ENCODE results near the gene RHOH.

The RHOH gene

DNA sequence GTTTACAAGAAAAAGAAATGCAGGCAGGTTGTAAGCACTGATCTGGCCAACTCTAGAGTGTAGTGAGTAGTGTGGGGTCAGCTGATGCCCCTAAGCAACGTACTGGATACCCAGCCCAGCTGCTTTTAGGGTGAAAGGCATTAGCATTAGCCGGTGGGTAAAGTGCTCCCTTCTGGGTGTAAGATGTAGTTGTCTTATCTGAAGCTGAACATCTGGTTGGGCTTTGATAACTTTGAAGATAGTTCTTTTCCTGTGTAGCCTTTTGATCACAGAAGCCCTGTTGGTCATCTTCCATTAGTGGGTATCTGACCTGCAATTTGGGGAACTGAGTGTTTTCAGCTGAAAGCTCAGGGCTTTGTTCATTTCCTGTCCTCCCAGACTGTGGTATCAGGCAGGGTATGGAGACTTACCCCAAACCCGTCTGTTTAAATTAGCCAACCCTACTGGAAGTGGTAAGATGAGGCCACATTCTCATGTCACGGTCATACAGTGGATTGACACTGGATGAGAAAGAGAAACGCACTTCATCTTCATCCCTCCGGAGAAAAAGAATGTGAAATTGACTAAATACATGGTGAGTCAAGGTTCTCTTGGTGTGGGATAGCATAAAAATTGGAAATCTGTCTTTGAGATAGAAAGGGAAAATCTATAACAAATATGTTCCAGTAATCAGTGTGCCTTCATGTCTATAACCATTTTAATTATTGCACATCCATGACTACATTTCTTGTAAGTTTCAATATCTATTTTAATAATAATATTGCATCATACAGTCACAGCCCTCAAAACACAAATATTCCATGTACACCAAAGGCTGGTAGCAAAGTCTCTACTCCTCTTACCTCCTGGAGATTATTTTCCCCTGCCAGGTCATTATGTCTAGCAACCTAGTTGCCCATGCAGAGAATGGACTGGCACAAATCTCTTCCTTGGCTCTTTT lies 8.7 kb downstream of the RHOH start:
- peak; percentile 35 for DNase-seq (ENCODE audit: low spot score)

GRCh38 chr4:40206426-40206825 lies 9.6 kb downstream of the RHOH start:
- no peak for DNase-seq (ENCODE audit: low spot score)

DNA sequence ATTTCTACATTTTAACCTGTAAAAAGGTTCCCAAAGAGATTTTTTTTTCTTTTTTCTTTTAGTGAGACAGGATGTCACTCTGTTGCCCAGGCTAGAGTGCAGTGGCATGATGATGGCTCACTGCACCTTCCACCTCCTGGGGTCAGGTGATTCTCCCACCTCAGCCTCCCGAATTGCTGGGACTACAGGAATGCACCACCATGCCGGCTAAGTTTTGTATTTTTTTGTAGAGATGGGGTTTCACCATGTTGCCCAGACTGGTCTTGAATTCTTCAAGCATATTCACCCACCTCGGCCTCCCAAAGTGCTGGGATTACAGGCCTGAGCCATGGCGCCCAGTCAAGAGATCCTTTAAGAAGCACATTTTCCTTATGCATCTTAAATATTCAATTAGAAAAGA lies 12.6 kb downstream of the RHOH start:
- DNase-seq (ENCODE audit: low spot score), result no peak

- no peak for DNase-seq (ENCODE audit: low spot score)
Measured at GRCh38 chr4:40210776-40211175, 13.9 kb downstream of the RHOH start.

- DNase-seq (ENCODE audit: low spot score), result no peak
Measured at GRCh38 chr4:40211224-40212185, 14.7 kb downstream of the RHOH start.

- DNase-seq (ENCODE audit: low spot score), result no peak
Measured at GRCh38 chr4:40212674-40213527, 16.1 kb downstream of the RHOH start.

- no peak for DNase-seq (ENCODE audit: low spot score)
Measured at GRCh38 chr4:40214038-40214437, 17.2 kb downstream of the RHOH start.

GRCh38 chr4:40214661-40215418 lies 18.0 kb downstream of the RHOH start:
- no peak for DNase-seq (ENCODE audit: low spot score)

- no peak for DNase-seq (ENCODE audit: low spot score)
Measured at GRCh38 chr4:40216622-40217366, 20.0 kb downstream of the RHOH start.

GRCh38 chr4:40221744-40222143 lies 24.9 kb downstream of the RHOH start:
- no peak for DNase-seq (ENCODE audit: low spot score)

DNA sequence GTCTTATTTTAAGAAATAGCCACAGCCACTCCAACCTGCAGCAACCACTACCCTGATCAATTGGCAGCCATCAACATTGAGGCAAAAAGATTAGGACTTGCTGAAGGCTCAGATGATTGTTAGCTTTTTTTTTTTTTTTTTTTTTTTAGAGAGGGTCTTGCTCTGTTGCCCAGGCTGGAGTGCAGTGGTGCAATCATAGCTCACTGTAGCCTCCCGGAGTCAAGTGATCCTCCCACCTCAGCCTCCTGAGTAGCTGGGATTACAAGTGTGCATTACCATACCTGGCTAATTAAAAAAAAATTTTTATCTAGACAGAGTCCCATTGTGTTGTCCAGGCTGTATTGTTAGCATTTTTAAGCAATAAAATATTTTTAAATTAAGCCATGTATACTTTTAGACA lies 26.5 kb downstream of the RHOH start:
- no peak for DNase-seq (ENCODE audit: low spot score)

- no peak for DNase-seq (ENCODE audit: low spot score)
Measured at GRCh38 chr4:40224432-40224831, 27.6 kb downstream of the RHOH start.

DNA sequence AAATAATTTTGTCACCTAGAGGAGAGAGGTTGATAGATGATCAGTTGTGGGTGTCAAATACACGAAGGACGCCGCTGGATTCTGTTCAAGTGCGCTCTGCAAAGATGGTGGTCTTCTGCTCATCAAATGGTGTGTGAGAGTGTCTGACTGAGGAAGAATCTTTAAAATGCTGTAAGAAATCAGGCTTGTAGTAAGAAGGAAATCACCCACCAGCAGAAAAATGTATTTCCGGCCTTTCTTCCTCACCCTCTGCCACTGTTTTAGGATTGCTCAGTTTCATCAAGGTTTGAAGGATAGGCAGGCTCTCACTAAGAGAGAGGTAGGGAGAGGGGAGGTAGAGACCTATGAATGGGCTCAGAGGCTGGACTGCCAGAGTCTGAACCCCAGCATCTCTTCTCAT lies 28.7 kb downstream of the RHOH start:
- DNase-seq (ENCODE audit: low spot score), result no peak

DNA sequence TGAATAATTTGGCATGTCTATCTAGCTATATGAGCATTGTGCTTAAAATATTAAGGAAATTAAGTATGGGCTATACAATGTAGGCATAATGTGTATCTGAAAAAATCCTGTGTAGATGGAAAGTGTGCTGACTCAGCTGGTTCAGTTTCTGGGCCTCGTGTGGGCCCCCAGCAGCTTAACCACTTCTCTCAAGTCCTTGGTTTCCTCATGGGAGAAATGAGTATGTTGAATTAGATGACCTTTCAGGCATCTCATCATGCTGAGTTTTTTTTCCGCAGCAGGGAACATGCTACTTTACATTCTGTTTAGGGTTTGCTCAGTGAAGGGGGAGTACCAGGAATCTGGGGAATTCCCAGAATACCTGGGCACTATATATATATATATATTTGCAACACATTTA lies 30.5 kb downstream of the RHOH start:
- no peak for DNase-seq (ENCODE audit: low spot score)

GRCh38 chr4:40228497-40229365 lies 31.9 kb downstream of the RHOH start:
- DNase-seq (ENCODE audit: low spot score), result no peak

GRCh38 chr4:40231316-40231863 lies 34.6 kb downstream of the RHOH start:
- DNase-seq (ENCODE audit: low spot score), result no peak

DNA sequence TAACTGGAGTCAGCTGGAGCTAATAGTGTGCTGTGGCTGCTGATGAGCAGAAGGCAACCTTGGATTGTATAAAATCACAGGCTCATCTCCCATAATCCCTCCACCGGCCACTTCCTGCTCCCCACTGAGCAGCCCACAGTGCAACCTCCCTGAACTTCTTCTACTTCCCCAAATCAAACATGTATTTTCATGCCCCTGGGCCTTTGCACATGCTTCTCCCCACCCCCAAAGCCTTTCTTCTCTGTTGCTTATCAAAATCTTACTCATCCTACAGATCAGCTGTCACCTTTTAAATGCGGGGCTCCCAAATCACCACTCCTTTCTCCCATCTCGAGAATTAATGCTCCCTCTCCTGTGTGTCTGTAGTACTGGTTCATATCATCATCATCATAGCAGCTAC lies 35.8 kb downstream of the RHOH start:
- no peak for DNase-seq (ENCODE audit: low spot score)

DNA sequence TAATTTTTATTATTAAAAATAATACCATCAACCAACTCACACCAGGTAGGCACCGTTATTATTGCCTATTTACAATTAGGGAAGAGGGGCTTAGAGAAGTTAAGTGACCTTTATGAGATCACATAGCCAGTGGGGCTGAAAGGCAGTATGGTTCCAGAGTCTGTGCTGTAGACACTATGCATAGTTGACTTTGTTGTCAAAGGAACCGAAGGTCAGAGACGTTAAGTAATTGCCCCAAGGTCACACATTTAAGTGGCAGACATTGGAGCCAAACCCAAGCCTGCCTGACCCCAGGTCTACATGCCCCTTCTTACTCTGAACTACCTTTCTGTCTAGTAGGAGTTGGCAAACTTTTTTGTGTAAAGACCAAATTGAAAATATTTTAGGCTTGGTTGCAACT lies 36.4 kb downstream of the RHOH start:
- DNase-seq (ENCODE audit: low spot score), result no peak

GRCh38 chr4:40234519-40235039 lies 37.7 kb downstream of the RHOH start:
- DNase-seq (ENCODE audit: low spot score), result no peak
